GM18520 (cell line): ENCODE measurements around the gene SPPL3.
A peak's percentile ranks its signal among the peaks of the same experiment; 100 is the strongest.

Source experiments
- ATAC-seq: cut with Tn5 transposase; IDR thresholded peaks from one replicate; pipeline ENCODE4 v1.9.1; 2021; ENCODE audit not compliant: unreplicated experiment

SPPL3 gene

DNA sequence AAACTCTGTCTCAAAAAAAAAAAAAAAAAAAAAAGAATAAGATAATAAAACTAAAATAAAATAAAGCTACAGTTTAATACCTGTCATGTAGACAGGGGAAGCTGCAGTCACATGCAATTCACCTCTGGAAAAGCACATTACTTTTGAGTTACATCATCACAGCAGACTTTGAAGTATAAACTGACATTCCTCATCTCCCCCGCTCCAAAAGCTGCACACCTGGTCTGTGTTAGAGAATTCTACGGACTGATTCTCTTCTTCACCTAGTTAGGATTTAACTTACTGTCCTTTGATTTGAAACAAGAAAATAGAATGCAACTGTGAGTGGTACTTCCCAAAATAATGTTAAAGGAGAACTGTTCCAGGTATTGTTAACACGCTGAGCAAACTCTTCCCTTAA, 25.1 kb downstream of the SPPL3 start:
- no peak for ATAC-seq

DNA sequence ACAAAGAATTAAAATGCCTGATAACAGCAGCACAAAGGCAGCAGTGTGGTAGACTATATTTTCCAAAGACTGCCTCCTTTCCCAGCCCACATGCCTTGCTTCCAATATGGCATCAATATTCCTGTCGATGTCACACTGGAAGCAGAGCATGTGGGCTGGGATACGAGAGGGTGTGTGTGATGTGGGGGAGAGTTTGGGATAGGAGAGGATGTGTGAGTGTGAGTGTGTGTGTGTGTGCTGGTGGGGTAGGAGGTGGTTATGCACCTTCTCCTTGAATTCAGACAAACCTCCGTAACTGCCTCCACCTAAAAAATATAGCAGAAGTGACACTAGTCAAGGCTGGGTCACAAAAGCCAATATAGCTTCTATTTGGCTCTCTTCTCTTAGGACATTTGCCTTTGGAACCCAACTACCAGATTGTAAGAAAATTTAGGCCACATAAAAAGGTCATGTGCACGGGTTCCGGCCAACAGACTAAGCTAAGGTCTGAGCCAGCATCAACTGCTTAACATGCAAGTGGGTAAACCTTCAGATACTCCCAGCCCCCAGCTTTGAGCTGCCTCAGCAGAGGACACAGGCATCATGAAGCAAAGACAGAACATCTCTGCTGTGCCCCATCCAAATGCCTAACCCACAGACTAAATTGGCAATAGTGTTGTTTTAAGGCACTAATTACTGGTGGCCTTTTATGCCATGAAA, 29.5 kb downstream of the SPPL3 start:
- no peak for ATAC-seq

DNA sequence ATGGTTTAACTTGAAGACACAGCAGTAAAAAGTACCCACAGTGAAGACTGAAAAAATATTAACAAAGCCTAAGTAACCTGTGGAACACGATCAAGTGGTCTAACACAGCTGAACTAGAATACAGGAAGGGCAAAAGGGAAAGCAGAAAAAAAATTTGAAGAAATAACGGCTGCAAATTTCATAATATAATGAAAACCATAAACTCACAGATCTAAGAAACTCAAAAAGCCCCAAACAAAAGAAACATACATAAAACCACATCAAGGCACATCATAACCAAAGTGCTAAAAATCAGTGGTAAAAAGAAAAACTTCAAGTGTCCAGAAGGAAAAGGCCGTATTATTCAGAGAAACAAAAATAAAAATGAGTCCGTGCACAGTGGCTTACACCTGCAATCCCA, 30.9 kb downstream of the SPPL3 start:
- ATAC-seq, result no peak

DNA sequence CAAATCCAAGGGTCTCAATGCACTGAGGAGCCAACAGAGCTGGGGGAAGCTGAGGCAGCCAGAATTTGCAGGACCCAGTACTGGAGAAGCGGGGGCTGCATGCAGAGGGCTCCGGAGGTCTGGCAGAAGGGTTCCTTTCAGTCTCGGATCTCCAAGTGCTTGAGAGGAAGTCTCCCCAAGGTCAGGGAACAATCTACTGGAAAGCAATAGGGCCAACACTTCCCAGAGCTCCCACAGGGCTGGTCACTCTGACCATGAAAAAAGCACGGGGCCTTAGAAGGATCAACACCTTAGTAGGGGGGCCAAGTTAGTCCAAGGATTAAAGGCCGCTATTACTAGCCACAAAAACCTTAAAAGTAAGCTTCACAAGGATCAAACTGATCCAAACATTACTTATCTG, 31.7 kb downstream of the SPPL3 start:
- ATAC-seq, result no peak

DNA sequence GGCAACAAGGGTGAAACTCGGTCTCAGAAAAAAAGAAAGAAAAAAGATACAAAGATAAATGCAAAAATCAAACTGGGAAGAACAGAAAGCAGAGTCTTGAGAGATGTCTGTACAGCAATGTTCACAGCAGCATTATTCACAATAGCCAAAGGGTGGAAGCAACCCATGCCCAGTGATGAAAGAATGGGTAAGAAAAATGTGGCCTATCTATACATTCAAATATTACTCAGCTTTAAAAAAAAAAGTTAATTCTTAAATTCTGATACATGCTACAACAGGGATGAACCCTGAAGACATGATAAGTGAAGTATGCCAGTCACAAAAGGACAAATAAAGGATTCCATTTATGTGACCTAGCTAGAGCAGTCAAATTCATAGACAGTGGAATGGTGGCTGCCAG, 33.7 kb downstream of the SPPL3 start:
- no peak for ATAC-seq

DNA sequence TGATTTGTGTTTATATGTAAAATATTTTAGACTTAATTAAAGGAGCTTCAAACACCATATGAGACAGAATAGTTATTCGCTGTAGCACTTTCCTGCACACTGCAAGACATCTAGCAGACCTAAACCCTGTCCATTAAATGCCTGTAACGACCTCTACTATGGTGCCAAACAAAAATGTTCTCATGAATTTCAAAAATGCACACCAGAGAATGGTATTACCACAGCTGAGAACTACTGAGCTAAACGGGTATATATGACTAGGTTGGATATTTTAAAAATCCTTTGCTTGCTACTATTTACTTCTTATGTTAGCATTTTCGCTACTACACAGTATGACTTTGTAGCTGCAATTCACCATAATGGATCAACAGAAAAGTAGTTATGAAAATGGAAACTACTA, 34.8 kb downstream of the SPPL3 start:
- no peak for ATAC-seq

DNA sequence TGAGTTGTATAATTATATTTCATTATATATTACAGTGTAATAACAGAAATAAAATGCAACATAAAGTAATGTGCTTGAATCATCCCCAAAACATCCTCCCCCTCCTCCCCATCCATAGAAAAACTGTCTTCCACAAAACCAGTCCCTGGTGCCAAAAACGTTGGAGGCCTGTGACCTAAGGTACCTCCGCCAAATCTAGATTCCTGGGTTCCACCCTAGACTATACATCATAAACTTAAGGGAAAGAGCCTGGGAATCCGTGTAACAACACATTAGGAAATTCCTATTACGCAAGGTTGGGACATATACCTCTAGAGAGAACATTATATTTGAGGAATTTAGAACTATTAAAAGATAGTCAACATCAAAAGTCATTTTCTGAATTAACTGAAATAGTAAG, 38.0 kb downstream of the SPPL3 start:
- ATAC-seq, result no peak

DNA sequence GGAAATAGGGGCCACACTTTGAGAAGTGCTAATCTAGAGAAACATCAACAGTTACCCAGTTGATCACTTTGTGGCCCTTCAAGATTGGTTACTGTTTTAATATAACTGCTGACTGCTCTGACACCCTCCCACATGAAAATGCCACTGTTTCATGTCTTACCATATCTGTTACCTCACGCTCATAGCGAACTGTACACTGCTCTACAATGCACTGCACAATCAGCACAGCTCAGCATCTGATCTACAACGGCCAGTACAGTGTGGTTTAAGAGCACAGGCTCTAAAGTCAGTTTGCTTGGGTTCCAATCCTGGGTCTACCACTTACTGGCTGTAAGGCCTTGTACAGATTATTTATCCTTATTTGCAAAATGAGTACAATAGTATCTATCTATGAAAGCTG, 39.1 kb downstream of the SPPL3 start:
- no peak for ATAC-seq

DNA sequence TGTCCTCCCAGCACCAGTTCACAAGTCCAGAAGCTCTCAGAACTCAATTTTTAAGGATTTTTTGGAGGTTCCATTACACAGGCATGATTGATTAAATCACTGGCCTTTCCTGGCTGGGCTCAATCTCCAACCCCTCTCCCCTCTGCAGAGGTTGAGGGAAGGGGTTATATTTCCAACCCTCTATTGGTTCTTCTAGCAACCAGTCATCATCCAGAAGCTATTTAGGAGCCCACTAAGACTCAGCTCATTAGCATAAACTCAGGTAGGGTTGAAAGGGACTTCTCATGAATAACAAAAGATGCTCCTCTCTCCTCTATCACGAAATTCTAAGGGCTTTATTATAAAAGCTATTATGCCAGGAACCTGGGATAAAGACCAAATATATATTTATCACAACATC, 41.5 kb downstream of the SPPL3 start:
- no peak for ATAC-seq

DNA sequence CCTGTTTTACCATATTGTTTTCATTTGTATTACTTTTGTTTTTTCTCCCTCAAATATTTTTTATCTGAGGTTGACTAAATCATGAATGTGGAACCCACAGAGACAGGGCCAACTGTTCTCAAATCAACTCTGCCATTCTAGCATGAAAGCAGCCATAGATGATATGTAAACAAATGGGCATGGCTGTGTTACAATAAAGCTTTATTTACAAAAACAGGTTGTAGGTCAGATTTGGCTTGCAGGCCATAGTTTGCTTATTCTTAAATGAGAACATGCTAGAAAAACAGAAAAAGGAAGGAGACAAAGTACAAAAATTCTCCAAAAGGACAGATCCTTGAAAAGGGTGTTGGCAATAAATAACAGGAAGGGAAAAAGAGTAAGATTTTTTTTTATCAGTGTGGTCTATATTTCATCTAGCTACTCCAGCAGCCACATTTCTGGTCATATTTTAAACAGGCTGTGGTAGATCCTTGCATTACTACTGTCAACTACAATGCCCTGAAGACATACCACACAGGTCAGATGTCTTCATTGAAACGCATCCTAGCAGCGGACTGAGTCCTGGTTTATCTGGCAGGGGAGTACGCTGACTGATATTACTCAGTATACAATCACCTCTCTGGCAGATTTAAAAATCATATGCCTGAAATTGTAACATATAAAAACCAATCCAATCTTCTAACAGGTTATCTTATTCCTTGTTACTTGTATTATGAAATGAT, 42.9 kb downstream of the SPPL3 start:
- ATAC-seq, result no peak

DNA sequence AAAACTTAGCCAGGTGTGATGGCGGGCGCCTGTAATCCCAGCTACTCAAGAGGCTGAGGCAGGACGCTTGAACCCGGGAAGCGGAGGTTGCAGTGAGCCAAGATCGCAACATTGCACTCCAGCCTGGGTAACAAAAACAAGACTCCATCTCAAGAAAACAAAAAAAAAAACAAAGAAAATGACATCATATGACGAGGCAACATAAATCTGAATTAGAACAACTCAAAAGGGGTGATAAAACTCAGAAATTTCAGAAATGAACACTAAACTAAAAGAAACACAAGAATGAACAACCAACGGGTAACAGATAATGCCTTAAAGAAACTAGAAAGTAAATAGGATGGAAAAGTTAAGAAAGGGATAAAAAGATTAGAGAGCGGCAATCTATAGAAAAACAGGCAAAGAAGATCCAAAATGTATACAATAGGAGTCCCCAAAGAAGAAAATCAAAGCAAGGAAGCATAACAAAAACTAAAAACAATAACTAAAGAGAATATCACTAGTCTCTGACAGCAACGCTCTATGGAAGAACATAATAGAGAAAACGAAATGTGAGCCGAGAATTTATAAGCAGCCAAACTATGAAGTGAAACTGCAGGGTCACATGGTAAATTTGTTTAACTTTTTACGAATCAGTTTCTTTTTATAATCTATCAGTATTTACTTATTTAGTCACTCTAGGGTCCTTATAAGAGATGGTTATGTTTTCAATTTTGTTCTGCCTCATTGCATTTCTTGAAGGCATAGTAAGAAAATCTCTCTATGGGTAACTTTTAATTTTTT, 45.7 kb downstream of the SPPL3 start:
- no peak for ATAC-seq

DNA sequence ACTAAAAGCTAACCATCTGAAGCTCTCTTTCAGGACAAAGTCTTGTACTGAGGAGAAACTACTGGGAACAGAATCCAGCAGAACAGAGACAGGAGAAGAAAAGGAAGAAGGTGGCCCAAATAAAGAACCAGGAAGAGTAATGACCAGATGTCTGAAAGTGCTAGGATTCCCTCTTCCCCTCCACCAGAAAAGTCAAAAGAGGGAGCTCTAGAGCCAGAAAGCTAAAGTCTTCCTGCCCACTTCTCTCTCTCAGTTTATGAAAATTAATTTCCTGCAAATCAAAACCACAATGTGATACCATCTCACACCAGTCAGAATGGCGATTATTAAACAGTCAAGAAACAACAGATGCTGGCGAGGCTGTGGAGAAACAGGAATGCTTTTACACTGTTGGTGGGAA, 47.2 kb downstream of the SPPL3 start:
- no peak for ATAC-seq

DNA sequence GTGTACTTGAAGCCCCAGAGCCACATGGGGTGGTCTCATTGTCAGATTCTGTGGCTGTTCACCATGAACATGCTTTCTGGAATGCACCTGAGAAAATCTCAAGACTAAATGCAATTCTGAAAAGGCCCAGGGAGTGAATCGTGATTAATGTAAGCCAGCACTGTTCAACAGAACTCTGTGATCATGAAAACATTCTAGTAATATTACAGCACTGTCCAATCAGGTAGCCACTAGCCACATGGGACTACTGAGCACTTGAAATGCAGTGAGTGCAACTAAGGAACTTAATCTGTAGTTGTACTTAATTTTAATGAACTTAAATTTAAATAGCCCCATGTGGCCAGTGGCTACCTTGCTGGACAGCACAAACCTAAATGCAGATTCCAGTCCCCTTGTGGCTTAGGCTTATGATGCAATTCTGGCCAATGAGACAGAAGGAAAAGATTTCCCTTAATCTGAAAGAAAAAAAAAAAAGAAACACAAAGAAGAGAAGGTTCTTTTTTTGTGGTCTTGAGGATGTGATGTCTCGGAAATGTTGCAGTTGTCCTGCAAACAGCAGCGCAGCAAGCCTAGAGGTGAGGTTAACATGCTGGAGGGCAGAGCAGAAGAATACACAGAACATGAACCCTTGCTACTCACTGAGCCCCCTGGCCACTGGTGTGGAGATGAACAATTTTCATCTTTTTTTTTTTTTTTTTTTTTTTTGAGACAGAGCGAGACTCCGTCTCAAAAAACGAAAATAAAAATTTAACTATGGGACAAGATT, 48.2 kb downstream of the SPPL3 start:
- no peak for ATAC-seq

DNA sequence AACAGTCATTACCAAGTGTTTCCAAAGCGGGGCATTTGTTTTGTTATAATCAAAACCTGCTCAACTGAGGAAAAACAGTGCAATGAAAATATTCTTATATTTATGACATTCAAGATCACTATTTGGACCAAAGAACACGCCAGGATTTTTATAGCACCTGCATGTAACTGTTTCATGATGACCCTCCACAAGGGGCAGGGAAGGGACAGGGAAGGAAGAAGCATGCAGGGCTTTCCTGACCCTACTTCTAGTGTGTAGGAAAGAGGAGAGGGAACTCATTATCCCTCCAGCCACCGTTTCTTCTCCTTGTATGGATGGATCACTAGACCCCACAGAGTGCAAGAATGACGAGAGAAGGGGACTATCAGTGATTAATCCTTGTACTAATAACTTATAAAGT, 49.4 kb downstream of the SPPL3 start:
- no peak for ATAC-seq

DNA sequence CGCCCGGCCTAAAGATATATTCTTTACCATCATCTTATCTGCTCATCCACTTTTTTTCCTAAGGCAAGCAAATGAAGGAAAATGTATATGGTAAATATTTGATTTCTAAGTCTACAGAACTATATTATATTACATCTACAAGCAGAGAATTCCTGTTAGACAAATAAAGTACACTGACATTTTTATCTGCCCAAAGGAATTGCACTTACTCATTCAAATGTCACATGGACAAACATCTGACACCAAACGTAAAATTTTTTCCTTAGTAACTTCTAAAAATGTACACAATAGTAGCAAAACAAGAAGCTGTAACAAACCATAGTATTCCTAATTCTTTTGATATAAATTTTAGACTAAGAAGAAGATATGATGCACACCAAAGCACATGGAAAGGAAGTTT, 51.0 kb downstream of the SPPL3 start:
- no peak for ATAC-seq

DNA sequence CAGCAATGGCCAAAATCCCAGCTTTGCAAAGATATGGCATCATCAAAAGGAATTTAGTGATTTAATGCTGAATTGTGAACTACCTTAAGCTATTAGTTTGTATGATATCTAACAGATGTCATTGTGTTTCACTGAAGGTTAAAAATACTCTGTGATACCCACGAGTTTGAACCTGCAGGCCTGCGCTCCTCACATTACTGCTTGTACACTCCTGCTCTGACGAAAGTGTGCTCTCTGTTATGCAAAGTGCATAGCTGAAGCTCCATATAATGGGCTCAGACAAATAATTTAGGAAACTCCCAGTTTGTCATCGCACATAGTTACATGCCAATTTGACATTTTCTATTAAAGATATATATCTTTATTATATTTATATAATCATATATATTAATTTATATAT, 52.2 kb downstream of the SPPL3 start:
- no peak for ATAC-seq

DNA sequence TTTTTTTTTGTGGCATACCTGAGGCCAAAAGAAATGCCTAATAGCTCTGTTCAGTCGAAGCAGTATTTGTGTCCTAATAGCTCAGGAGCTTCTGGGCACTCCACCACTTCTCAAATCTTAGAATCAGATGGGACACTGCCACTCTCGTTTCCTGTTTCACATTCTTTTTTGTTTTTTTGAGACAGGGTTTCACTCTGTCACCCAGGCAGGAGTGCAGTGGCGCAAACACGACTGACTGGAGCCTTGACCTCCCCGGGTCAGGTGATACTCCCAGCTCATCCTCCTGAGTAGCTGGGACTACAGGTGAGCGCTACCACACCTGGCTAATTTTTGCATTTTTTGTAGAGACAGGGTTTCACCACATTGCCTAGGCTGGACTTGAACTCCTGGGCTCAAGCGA, 52.7 kb downstream of the SPPL3 start:
- ATAC-seq, result no peak

DNA sequence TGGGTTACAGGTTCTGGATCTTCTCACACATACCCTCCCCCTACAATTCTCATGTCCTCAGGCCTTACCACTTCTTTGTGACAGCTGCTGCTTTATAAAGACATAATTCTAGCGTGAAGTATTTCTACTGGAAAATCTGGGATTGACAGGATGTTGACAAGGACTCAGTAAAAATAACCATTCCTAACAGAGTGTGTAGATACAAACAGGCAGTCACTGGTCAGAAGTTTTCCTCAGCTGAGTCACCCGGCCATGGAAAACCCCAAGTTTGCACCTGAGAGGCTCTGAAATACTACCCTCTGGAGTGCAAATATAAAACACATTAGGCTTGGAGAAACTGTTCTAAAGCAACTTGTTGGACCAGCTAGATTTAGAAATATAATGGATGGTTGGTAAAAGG, 54.4 kb downstream of the SPPL3 start:
- ATAC-seq, result no peak

DNA sequence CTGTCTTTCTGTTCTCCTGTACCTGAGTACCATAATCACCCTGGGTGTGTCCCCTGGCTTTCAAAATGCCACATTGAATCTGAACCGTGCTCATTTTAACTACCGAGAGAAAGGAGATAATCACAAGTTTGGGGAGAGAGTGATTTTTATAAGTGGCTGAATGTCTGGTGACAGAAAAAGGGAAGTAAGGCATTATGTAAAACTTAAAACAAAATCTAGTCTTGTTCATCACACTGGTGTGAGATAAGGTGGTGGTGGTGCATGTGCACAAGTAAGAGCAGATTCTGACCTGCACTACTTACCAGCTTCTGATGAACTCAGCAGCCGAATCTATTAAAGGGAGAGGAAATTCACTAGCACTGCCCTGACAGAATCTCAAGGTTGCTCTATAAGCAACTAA, 56.3 kb downstream of the SPPL3 start:
- ATAC-seq, result peak; percentile 66

DNA sequence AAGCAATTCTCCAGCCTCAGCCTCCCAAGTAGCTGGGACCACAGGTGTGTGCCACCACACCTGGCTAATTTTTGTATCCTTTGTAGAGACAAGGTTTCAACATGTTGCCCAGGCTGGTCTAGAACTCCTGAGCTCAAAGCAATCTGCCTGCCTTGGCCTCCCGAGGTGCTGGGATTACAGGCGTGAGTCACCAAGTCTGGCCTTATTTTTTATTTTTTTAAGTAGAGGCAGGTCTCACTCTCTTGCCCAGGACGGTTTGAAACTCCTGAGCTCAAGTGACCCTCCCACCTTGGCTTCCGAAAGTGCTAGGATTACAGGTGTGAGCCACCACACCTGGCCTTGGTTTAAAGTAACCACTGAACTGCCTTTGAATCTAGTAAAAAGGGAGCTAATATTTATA, 56.8 kb downstream of the SPPL3 start:
- no peak for ATAC-seq

DNA sequence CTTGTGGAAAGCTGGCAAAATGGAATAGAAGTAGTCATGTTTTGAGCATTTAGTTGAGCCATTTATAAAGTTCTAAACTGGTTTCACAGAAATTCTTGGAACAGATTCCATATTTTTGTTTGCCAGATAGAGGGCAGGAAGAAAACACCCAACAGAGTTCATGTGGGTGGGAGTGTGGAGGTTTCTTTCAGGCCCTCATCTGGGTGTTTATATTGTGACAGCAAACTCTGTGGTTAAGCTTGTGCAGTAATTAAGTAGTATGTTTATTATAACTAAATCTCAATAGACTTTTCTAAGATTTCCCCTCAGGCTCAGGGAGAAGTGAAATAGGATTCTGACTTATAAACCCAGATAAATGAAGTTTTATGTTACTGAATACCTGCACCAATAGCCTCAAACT, 57.4 kb downstream of the SPPL3 start:
- no peak for ATAC-seq
